HCT116 (cell line): ENCODE measurements around the gene MMS22L. TPM values are rescaled to one million over a fixed set of nuclear protein-coding genes. Genes with fewer than 3 reads are reported as not detected.
A peak's percentile ranks its signal among the peaks of the same experiment; 100 is the strongest.

Experiments used
- ATAC-seq: fragments of 200-7000 bp; cut with Tn5 transposase; 2 replicates; pipeline ENCODE4 v1.9.1; 2020; ENCODE audit warnings: mild to moderate bottlenecking, moderate library complexity
- Bru-seq: library from RNA; stranded (reverse); fragments of 400-500 nt; gene quantifications from one replicate; lab custom pipeline; 2021; lab: Mats Ljungman, UMichigan
- BruChase-seq, 2 experiments: library from RNA; stranded (reverse); fragments of 400-500 nt; gene quantifications; one replicate each; lab custom pipeline; 2021; lab: Mats Ljungman, UMichigan
- BruUV-seq: library from RNA; stranded (reverse); fragments of 400-500 nt; replicated peaks from 2 replicates; lab custom pipeline; 2021; lab: Mats Ljungman, UMichigan
- CTCF ChIA-PET: fragments of 300-600 bp; sonication (Branson Sonifier 250); formaldehyde crosslinking; loops from one replicate; lab custom pipeline; 2021; ENCODE audit warnings: antibody characterized with exemption; lab: Charles Lee
- POLR2A ChIA-PET: fragments of 300-600, 350-600 bp; sonication (Branson Sonifier 250); formaldehyde crosslinking; loops from one replicate; lab custom pipeline; 2021; ENCODE audit warnings: antibody characterized with exemption; lab: Charles Lee
- RAD21 ChIA-PET, 2 experiments: fragments of 300-600 bp; sonication (Branson Sonifier 250); formaldehyde crosslinking; loops; one replicate each; lab custom pipeline; 2023; ENCODE audit warnings: low total read pairs in 2 of 2; ENCODE audit not compliant: uncharacterized antibody in 2 of 2, unreplicated experiment in 2 of 2, low non-redundant PET in 1 of 2; lab: Charles Lee
- DNase-seq: peaks from one replicate; pipeline ENCODE4 v3.0.0-alpha.2; 2010; ENCODE audit warnings: low read depth, low spot score
- H2AFZ ChIP-seq: fragments of 200-600 bp; shearing (Covaris generic), sonication (generic); 2 replicates; pipeline ENCODE4 v1.6.1; 2017; ENCODE audit warnings: low read depth, mixed run types, mixed read lengths, antibody characterized with exemption, low read length; ENCODE audit not compliant: poor library complexity, severe bottlenecking
- H3K27ac ChIP-seq: 2 replicates; pipeline ENCODE4 v1.5.1; 2012; ENCODE audit warnings: low read depth, low read length
- H3K27me3 ChIP-seq: fragments of 200-600 bp; sonication (generic); 2 replicates; pipeline ENCODE4 v1.6.1; 2016; ENCODE audit warnings: mixed run types, low read length, mixed read lengths; ENCODE audit not compliant: insufficient read depth
- H3K36me3 ChIP-seq, 2 experiments: fragments of 200-500 bp in 1 of 2; fragments of 200-600 bp in 1 of 2; sonication (Bioruptor generic) in 1 of 2; sonication (generic) in 1 of 2; 2 replicates each; pipeline versions ENCODE4 v1.5.1 to v1.6.1; 2014 to 2016; ENCODE audit warnings: low read length in 2 of 2, inconsistent platforms in 1 of 2, mixed read lengths in 1 of 2, mixed run types in 1 of 2; ENCODE audit not compliant: insufficient read depth in 2 of 2, control insufficient read depth in 1 of 2
- H3K4me1 ChIP-seq, 2 experiments: fragments of 200-600 bp in 1 of 2; sonication (generic) in 1 of 2; 2 replicates each; pipeline versions ENCODE4 v1.5.1 to v1.6.1; 2012 to 2017; ENCODE audit warnings: low read length in 2 of 2, inconsistent platforms in 1 of 2, mild to moderate bottlenecking in 1 of 2, mixed read lengths in 1 of 2, mixed run types in 1 of 2, moderate library complexity in 1 of 2; ENCODE audit not compliant: insufficient read depth in 2 of 2, control insufficient read depth in 1 of 2
- H3K4me2 ChIP-seq: fragments of 200-600 bp; sonication (generic); 2 replicates; pipeline ENCODE4 v1.6.1; 2017; ENCODE audit warnings: mixed run types, low read length, mixed read lengths
- H3K4me3 ChIP-seq, 2 experiments: fragments of 200-600 bp in 1 of 2; sonication (generic) in 1 of 2; replicated peaks in 1 of 2; 2 replicates each; pipeline ENCODE4 v1.5.1; 2011 to 2016; ENCODE audit warnings: low read length in 2 of 2, control low read depth in 1 of 2, low read depth in 1 of 2, mild to moderate bottlenecking in 1 of 2, mixed read lengths in 1 of 2, mixed run types in 1 of 2
- H3K79me2 ChIP-seq: fragments of 200-600 bp; sonication (generic); 2 replicates; pipeline ENCODE4 v1.6.1; 2017; ENCODE audit warnings: mild to moderate bottlenecking, mixed run types, low read length, moderate library complexity, mixed read lengths; ENCODE audit not compliant: insufficient read depth
- H3K9ac ChIP-seq: fragments of 200-600 bp; sonication (generic); 2 replicates; pipeline ENCODE4 v1.6.1; 2016; ENCODE audit warnings: low read length, mixed read lengths
- H3K9me2 ChIP-seq: fragments of 200-600 bp; sonication (generic), shearing (Covaris generic); 2 replicates; pipeline ENCODE4 v1.6.1; 2017; ENCODE audit warnings: mixed run types, mild to moderate bottlenecking, moderate library complexity; ENCODE audit not compliant: insufficient read depth
- H3K9me3 ChIP-seq, 2 experiments: fragments of 200-500 bp in 1 of 2; fragments of 200-600 bp in 1 of 2; sonication (Bioruptor generic) in 1 of 2; sonication (generic) in 1 of 2; 2 replicates each; pipeline ENCODE4 v1.6.1; 2014 to 2017; ENCODE audit warnings: low read length in 2 of 2, mixed read lengths in 2 of 2, inconsistent platforms in 1 of 2, low read depth in 1 of 2, mild to moderate bottlenecking in 1 of 2, mixed run types in 1 of 2, moderate library complexity in 1 of 2; ENCODE audit not compliant: control insufficient read depth in 1 of 2, insufficient read depth in 1 of 2
- H4K20me1 ChIP-seq: fragments of 200-600 bp; sonication (generic), shearing (Covaris generic); 2 replicates; pipeline ENCODE4 v1.6.1; 2017; ENCODE audit warnings: mixed run types, mild to moderate bottlenecking, moderate library complexity; ENCODE audit not compliant: insufficient read depth
- CBX3 ChIP-seq: IDR thresholded peaks from 2 replicates; pipeline ENCODE4 v1.6.1; 2012; ENCODE audit warnings: low read depth
- CEBPB ChIP-seq: IDR thresholded peaks from 2 replicates; pipeline ENCODE4 v1.6.1; 2012; ENCODE audit warnings: low read depth
- EGR1 ChIP-seq: IDR thresholded peaks from 2 replicates; pipeline ENCODE4 v1.6.1; 2012; ENCODE audit warnings: low read depth
- ELF1 ChIP-seq: IDR thresholded peaks from 2 replicates; pipeline ENCODE4 v1.6.1; 2012; ENCODE audit warnings: low read depth, borderline replicate concordance
- POLR2A ChIP-seq: IDR thresholded peaks from 2 replicates; pipeline ENCODE4 v1.7.0; 2011; ENCODE audit warnings: borderline replicate concordance; ENCODE audit not compliant: insufficient read depth, insufficient read length; ENCODE audit errors: extremely low read depth
- POLR2AphosphoS5 ChIP-seq: IDR thresholded peaks from 2 replicates; pipeline ENCODE4 v1.6.1; 2011; ENCODE audit warnings: mild to moderate bottlenecking, low read depth, low read length, moderate library complexity
- SIN3A ChIP-seq: IDR thresholded peaks from 2 replicates; pipeline ENCODE4 v1.6.1; 2012; ENCODE audit warnings: low read depth
- SP1 ChIP-seq: IDR thresholded peaks from 2 replicates; pipeline ENCODE4 v1.6.1; 2012; ENCODE audit warnings: low read depth
- ZBTB33 ChIP-seq: IDR thresholded peaks from 2 replicates; pipeline ENCODE4 v1.6.1; 2011; ENCODE audit warnings: mild to moderate bottlenecking, low read length, moderate library complexity; ENCODE audit not compliant: insufficient replicate concordance; ENCODE audit errors: extremely low read depth
- ZFX ChIP-seq: fragments of 450-650 bp; IDR thresholded peaks from 2 replicates; pipeline ENCODE4 v1.6.1; 2017
- intact Hi-C: fragments of 100-400 bp; cut with micrococcal nuclease; formaldehyde crosslinking; loops from 2 replicates; pipeline ENCODE4 v1.10.0; 2022
- long read RNA-seq: library from polyadenylated mRNA; unstranded; transcript quantifications from one replicate; pipeline ENCODE4 v2.0.0, GENCODE V29; 2021; ENCODE audit not compliant: unreplicated experiment
- polyA plus RNA-seq: library from polyadenylated mRNA; unstranded; fragments of >200 nt; gene quantifications from 2 replicates; pipeline ENCODE4 v1.2.1, GENCODE V29; 2012; ENCODE audit warnings: missing spikeins
- total RNA-seq: library from RNA; stranded (reverse); gene quantifications from one replicate; pipeline ENCODE4 v1.2.1, GENCODE V29; 2021; ENCODE audit not compliant: unreplicated experiment
- TF ChIP-seq, protein P1 (sequence below): IDR thresholded peaks from 2 replicates; pipeline ENCODE4 v1.6.1; 2012
- TF ChIP-seq, protein P2 (sequence below), 3 experiments: fragments of 200-600 bp in 1 of 3; sonication (generic) in 1 of 3; IDR thresholded peaks in 2 of 3; conservative IDR thresholded peaks in 1 of 3; 2 replicates each; pipeline ENCODE4 v1.5.1; 2012 to 2017; ENCODE audit warnings: low read depth in 2 of 3, low read length in 2 of 3, antibody characterized with exemption in 1 of 3, borderline replicate concordance in 1 of 3, control low read depth in 1 of 3, mild to moderate bottlenecking in 1 of 3, mixed read lengths in 1 of 3, mixed run types in 1 of 3, moderate library complexity in 1 of 3; ENCODE audit not compliant: insufficient read depth in 1 of 3

Gene MMS22L, protein sequence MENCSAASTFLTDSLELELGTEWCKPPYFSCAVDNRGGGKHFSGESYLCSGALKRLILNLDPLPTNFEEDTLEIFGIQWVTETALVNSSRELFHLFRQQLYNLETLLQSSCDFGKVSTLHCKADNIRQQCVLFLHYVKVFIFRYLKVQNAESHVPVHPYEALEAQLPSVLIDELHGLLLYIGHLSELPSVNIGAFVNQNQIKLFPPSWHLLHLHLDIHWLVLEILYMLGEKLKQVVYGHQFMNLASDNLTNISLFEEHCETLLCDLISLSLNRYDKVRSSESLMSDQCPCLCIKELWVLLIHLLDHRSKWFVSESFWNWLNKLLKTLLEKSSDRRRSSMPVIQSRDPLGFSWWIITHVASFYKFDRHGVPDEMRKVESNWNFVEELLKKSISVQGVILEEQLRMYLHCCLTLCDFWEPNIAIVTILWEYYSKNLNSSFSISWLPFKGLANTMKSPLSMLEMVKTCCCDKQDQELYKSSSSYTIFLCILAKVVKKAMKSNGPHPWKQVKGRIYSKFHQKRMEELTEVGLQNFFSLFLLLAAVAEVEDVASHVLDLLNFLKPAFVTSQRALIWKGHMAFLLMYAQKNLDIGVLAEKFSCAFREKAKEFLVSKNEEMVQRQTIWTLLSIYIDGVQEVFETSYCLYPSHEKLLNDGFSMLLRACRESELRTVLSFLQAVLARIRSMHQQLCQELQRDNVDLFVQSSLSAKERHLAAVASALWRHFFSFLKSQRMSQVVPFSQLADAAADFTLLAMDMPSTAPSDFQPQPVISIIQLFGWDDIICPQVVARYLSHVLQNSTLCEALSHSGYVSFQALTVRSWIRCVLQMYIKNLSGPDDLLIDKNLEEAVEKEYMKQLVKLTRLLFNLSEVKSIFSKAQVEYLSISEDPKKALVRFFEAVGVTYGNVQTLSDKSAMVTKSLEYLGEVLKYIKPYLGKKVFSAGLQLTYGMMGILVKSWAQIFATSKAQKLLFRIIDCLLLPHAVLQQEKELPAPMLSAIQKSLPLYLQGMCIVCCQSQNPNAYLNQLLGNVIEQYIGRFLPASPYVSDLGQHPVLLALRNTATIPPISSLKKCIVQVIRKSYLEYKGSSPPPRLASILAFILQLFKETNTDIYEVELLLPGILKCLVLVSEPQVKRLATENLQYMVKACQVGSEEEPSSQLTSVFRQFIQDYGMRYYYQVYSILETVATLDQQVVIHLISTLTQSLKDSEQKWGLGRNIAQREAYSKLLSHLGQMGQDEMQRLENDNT
- total RNA-seq, result 44.1 TPM
- 5.7 and 9.9 TPM in 2 replicates for polyA plus RNA-seq
- Bru-seq, nascent RNA, result percentile 76 among the genes with signal in this experiment
- percentile 81 among the genes with signal in this experiment for BruChase-seq, experiment 1, labeled RNA remaining after a 6-hour chase
- BruChase-seq, experiment 2, labeled RNA remaining after a 2-hour chase, result percentile 76 among the genes with signal in this experiment
- long read RNA-seq, partial matches to known transcripts, result 6 of 39 reads
- long read RNA-seq, other reads (novel, unspliced or antisense), result 33 of 39 reads

- POLR2A ChIA-PET, result no interaction called here
- Histone ChIP-seq H2AFZ (peak within 1 kb of the TSS; percentile 91), H3K4me2 (peak within 1 kb of the TSS; percentile 80), H3K27me3 (no peaks in the 10 kb centered on the region), H3K9me3 (no peaks in the 10 kb centered on the region), H3K9ac (peak within 1 kb of the TSS; percentile 94), H3K9me2 (no peaks in the 10 kb centered on the region), H3K4me1 (peaks cover 0 to 15% of the 10 kb centered on the region in 2 experiments), H3K36me3 (peaks cover 15% of the 10 kb centered on the region in 2 experiments), H3K79me2 (peaks cover 43% of the 10 kb centered on the region), H3K27ac (peak within 1 kb of the TSS; percentile 50), H3K4me3 (peak within 1 kb of the TSS; percentile 92 to 96)
- intact Hi-C loops, result no loop called here
- ATAC-seq (peak; percentile 98), DNase-seq (peak; percentile 91)
- CTCF ChIA-PET, result no interaction called here
- RAD21 ChIA-PET, result no interaction called here
- peak; percentile 64 for TF ChIP-seq POLR2A
- peak; percentile 89 for TF ChIP-seq SIN3A
- TF ChIP-seq POLR2AphosphoS5, result peak; percentile 72
- peak; percentile 64 for TF ChIP-seq SP1
- TF ChIP-seq, protein P1, sequence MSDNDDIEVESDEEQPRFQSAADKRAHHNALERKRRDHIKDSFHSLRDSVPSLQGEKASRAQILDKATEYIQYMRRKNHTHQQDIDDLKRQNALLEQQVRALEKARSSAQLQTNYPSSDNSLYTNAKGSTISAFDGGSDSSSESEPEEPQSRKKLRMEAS, result peak; percentile 75
- no peak for TF ChIP-seq CEBPB
- TF ChIP-seq, protein P2, sequence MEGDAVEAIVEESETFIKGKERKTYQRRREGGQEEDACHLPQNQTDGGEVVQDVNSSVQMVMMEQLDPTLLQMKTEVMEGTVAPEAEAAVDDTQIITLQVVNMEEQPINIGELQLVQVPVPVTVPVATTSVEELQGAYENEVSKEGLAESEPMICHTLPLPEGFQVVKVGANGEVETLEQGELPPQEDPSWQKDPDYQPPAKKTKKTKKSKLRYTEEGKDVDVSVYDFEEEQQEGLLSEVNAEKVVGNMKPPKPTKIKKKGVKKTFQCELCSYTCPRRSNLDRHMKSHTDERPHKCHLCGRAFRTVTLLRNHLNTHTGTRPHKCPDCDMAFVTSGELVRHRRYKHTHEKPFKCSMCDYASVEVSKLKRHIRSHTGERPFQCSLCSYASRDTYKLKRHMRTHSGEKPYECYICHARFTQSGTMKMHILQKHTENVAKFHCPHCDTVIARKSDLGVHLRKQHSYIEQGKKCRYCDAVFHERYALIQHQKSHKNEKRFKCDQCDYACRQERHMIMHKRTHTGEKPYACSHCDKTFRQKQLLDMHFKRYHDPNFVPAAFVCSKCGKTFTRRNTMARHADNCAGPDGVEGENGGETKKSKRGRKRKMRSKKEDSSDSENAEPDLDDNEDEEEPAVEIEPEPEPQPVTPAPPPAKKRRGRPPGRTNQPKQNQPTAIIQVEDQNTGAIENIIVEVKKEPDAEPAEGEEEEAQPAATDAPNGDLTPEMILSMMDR (IDR thresholded peaks at IDR 0.05 in 2 of 3, conservative IDR thresholded peaks at IDR 0.05 in 1 of 3; ENCODE audit: borderline replicate concordance in 1 of 3, insufficient read depth in 1 of 3, low read depth in 2 of 3, low read length in 2 of 3), result no peak
- TF ChIP-seq ELF1, result no peak
- TF ChIP-seq ZBTB33, result peak; percentile 99
- TF ChIP-seq EGR1, result peak; percentile 64; the same call in 1 of the 2 replicates
- TF ChIP-seq CBX3, result peak; percentile 80; the same call in 1 of the 2 replicates
- peak; percentile 81 for TF ChIP-seq ZFX
- TF ChIP-seq, all 23 proteins: peak for 9
- BruUV-seq, result TSS peak; percentile 61
- H4K20me1 ChIP-seq, result no peaks in the 10 kb centered on the region
These were observed at the start of gene MMS22L for GRCh38 chr6:97282726-97283617. MMS22L (minus strand) TSS chr6:97283216; CDS start chr6:97282477, 739 bp downstream.
